ENCODE results near the gene MOB1B. TPM values are rescaled to one million over a fixed set of nuclear protein-coding genes. Genes with fewer than 3 reads are reported as not detected.
"Not testable (repeated sequence)": the region's sequence is repeated elsewhere in the genome, so short reads cannot be mapped to it uniquely, and the experiment has no call there.

The MOB1B gene
- 26.1 TPM for total RNA-seq

DNA sequence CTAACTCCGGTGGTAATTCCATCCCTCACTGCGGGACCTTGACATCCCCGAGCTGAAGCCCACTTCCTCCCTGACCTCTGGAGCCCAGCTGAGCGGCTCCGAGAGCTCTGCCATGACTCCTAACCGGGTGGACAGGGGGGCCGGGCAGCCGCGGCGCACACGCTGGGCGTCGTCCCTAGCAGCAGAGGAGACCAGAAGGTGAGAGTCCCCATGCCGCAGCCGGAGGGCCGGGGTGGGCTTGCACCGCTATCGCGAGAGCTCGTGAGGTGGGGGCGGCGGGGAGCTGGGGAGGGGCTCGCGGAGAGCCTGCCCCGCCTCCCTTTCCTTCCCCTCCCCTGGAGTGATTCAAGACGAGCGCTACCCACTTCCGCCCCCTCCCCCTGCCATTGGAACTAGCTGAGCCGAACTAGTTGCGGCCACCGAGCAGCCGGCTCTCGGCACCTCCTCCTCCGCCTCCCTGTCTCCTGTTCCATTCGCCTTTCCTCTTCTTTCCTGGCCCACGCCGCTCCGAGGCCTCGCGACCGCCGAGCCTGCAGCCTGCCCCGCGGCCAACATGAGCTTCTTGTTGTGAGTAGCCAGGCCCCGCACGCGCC, at the start of gene MOB1B:
Gene MOB1B, plus strand, starts transcription at position 386 of the 593 bp plus-strand sequence. Its CDS starts 168 bp downstream, at position 554.
- DNase-seq (ENCODE audit: low spot score in 2 of 2) (peak; percentile 81 to 89), FAIRE-seq (no peak)

DNA sequence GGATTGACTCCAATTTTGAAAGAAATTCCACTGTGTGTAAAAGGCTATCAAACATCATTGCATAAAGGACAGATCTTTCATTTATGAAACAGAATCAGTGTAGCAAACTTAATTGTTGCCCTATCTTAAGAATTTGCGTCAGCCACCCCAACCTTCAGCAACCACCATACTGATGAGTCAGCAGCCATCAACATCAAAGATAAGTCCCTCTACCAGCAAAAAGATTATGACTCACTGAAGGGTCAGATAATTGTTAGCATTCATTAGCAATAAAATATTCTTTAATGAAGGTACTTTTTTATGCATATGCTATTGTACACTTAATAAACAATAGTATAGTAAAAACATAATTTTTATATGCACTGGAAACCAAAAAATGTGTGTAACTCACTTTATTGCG, 46.7 kb upstream of the MOB1B start:
- no peak for DNase-seq (ENCODE audit: low spot score in 2 of 2)
- no peak for FAIRE-seq

DNA sequence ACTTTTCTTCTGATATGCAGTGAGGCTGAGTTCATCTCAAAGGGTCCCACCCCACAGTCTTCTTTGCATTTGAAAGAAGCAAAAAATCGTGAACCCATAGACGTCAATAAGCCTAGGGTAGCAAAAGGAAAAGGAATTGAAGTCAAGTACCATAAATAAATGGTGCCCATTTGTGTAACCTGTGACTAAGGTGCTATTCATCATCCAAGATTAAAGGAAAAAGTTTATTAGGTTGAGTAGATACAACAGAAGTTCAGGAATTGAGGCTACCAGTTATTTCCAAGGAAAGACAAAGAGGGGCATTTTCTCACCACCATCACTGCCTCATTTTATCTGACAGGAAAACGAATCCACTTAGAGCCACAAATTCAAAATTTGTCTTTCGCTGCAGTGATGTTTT, 43.7 kb upstream of the MOB1B start:
- DNase-seq (ENCODE audit: low spot score in 2 of 2) (no peak), FAIRE-seq (no peak)

DNA sequence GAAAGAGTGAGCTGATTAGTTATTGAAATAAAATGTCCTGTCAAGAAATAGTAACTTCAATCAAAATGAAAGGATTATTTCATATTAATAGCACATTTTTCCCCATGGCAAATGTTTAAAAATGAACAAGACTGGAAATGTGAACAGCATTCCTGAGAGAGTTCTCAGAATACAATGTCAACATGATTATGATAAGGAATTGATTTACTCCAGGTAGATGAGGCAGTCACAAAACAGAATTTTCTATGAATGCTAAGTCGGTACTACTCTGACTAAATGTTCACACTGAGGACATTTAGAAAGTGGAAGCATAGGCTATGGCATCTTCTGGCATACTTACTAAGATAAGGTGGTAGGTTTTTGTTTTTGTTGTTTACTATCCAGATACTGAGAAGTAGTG, 43.1 kb upstream of the MOB1B start:
- FAIRE-seq (no peak), DNase-seq (ENCODE audit: low spot score in 2 of 2) (no peak)

DNA sequence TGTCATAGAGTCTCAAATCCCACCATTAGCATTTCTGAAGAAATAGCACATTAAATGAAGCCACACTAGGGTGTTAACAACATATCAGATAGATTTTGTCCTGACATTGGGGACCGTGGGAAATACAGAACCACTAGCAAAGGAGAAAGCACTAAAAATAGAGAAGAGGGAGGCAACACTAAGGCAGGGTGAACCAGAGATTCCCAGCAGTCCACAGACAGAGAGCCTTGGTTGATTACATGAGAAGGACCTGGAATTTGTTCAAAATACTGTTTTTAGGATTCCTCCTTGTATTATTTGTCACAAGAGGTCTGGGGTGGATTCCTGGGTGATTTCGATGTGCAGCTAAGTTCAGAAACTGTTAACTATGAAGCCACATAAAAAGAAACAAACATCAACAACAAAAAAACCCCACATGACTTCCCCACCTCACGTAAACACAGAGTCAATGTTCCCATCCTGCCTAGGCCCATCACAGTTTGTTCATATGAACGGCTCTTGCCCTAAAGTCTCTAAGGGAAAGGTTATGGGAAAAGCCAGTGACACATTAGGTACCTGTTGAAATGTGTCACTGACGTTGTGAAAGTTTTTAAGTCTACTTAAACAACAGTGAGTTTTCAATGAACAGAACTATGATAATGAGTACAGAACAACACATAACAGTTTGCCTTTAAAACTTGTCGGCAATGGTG, 38.9 kb upstream of the MOB1B start:
- FAIRE-seq (no peak), DNase-seq (ENCODE audit: low spot score in 2 of 2) (no peak)

DNA sequence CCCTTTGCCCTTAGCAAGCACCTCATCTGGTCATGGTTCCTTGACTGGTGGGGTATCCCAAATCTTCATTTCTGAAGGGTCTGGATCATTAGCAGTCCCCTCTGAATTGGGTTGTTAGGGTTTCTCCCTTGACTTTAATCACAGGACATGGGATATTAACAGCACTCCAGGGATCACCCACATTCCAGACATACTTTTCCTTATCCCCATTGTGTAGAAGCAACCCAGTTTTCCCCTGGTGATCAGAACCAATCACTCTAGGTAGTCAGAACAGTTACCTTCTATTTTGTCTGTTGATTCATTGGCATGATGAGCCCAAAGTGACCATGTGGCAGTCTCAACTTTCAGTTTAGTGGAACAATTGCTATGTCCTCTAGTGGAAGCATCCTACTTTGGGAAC, 33.4 kb upstream of the MOB1B start:
- no peak for FAIRE-seq

DNA sequence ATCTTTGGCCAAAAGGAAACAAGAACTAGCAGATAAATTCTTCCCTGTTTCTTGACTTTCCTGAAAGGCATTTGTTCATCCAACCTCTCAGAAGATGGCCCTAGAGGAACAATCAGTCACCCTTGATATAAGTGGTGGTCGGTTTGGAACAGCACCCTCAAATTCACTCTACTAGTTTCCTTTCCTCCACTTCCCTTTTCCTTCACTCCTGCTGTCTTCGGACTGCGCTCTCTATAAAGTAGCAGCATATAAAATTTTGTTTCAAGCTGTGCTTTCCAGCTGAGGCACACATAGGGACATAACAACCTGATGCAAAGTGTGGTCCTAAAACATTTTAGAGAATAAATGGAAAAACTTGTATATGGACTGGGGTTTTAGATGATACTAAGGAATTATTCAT, 29.0 kb upstream of the MOB1B start:
- DNase-seq (ENCODE audit: low spot score in 2 of 2) (no peak), FAIRE-seq (no peak)

More for the DNA sequence above, 33.4 kb upstream of the MOB1B start:
- no peak for DNase-seq (ENCODE audit: low spot score in 2 of 2)

DNA sequence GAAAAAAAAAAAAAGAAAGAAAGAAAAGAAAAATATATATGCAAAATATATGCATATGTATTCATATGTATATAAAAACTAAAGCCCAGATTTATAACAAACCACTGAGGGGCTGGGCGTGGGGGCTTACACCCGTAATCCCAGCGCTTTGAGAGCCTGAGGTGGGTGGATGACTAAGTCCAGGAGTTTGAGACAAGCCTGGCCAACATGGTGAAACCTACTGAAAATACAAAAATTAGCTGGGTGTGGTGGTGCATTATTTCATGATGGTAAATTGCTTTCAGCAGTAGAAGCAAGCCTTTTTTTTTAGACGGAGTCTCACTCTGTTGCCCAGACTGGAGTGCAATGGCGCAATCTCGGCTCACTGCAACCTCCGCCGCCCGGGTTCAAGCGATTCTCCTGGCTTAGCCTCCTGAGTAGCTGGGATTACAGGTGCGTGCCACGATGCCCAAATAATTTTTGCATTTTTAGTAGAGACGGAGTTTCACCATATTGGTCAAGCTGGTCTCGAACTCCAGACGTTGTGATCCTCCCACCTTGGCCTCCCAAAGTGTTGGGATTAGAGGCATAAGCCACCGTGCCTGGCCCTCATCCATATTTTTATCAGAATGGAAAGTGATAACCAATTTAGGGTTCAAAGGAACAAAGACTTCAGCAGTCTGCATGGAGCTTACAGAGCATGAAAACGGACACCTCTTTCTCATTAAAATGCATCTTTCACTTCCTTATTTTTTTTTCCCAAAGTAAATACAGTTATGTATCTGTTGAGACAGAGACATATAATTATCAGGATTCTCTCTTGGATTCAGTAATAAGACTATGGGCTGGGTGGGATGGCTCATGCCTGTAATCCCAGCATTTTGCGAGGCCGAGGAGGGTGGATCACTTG, 27.7 kb upstream of the MOB1B start:
- FAIRE-seq (no peak), DNase-seq (ENCODE audit: low spot score in 2 of 2) (no peak)

DNA sequence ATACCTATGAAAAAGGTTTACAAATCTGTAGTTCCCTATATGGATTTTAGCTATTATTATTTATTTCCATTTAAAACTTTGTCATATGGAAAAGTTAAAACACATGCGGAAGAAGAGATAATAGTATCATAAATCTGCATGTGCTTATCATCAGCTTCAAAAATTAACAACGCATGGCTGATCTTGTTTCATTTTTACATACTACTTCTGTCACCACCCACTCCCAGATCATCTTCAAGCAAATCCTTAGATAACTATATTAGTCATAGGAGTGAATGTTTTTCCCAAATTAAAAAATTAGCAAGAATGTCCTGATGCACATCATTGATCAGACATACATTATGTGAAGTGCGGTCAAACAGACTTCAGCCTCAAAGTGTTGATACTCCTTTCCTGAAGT, 24.6 kb upstream of the MOB1B start:
- no peak for DNase-seq (ENCODE audit: low spot score in 2 of 2)
- FAIRE-seq = no peak

DNA sequence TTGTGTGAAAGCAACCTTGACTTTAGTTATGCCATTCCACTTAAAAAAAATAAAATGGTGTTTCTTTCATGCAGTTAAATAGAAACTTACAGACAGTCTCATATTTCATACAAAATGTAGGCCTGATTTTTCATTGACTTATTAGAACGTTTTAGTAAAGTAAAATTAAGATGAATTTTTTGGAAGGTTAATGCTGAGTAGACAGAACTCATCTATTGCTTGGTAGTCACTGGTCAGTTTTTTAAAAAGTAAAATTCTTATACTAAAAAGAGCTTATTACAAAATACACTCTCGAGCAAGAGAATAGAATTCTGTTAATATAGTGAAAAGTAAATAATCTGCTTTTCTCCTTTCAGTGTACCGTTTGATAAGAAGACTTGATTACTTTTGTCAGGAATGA, 21.4 kb upstream of the MOB1B start:
- DNase-seq (ENCODE audit: low spot score in 2 of 2) (no peak), FAIRE-seq (no peak)

DNA sequence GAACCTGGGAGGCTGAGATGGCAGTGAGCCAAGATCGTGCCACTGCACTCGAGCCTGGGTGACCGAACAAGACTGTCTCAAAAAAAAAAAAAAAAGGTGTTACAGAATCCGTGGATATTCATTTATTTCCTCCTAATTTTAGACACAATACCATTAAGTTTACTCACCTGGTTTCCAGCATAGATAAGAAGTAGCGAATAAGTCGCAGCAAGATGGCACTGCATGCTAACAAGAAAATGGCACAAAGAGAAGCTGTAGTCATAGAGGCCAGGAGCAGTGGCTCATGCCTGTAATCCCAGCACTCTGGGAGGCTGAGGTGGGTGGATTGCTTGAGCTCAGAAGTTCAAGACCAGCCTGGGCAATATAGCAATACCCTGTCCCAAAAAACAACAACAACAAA, 17.0 kb upstream of the MOB1B start:
- DNase-seq (ENCODE audit: low spot score in 2 of 2) (no peak), FAIRE-seq (no peak)

DNA sequence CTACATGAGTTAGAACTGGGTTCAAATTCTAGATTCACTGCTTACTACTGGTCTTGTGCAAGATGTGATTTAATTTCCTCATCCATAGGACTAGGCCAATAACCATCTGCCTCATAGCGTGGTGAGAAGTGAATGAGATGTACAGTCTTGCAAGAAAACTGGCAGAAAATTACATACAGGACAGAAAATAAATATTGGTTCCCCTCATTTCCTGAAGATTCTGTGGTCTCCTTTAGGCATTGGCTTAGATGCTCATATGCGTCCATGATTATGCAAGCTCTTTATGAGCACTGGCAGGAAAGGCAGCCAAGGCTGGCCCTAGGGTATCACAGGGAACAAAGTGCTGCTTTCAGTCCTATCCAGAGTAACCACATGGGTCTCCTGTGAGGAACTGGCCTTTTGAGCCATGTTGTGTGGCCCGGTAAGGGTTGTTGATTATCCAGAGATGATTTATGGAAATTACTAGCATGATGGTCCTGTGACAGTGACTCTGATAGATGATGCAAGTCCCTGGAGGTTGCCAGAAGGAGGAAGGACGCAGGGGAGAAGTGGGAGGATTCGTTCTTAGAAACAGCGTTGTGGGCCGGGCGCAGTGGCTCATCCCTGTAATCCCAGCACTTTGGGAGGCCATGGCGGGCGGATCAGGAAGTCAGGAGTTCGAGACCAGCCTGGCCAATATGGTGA, 9.9 kb upstream of the MOB1B start:
- DNase-seq (ENCODE audit: low spot score in 2 of 2) = no peak
- FAIRE-seq = no peak

DNA sequence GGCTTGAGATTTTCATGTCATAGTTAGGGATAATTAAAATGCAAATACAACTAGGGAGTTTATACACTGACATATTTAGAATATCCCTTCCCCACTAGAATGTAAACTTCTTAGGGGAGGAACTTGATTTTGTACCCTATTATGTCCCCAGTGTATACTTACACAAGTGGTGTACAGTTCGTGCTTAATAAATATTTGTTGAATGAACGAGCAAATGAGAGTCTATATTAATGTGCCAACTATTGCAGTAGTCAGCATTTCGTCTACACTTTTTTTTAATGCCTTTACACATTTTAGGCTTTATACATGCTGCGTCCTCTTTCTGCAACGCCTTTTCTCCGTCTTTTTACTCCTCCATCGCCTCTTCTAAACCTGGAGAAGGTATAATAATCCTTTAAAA, 8.4 kb upstream of the MOB1B start:
- FAIRE-seq (no peak), DNase-seq (ENCODE audit: low spot score in 2 of 2) (no peak)

DNA sequence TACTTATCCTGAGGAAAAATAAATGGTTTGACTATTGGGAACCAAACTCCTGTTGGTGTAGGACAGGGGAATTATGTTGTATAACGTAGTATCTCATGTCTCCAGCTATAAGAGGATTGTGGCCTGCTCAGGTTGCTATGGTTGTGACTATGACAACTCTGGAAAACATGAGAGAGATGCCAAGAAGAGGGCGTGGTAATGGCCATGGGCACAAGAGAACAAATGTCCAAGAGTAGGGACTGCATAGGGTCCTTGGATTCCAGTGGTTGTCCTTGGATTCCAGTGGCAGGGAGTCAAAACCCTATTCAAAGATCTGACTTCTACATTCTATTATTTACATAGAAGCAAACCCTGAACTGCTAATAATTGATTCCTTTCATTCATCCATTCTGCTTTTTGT, 6.8 kb upstream of the MOB1B start:
- no peak for FAIRE-seq
- peak in 1 of 2 donors; percentile 14 for DNase-seq (ENCODE audit: low spot score in 2 of 2)

DNA sequence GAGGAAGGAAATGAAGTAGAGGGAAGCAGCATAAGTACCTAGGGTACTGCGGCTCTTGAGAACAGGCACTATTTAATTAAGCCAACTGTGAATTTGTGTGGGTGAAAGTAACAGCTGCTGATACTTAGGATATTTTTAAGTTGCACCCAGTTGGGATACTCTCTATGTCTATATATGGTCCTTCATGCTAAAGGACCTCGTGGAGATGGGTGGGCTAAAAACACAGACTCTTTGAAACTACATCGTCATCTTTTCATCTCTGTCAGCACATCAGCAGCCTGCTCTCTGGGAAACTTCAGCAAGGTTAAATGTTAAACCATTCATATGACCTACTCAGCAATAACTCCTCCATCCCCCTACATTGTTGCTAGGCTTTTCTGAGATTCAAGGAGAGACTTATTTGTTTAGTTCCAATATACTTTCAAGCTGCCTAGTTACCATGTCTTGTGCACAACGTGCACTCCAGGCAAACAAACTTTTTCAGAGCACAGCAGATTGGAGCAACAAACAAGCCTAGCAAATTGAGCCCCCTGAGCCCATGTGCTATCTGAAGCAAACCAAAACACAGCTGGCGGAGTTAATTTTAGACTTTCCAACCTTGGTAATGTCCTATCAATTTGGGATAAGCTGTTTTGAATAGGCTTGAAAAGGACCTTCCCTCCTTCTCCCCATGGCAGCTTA, 6.2 kb upstream of the MOB1B start:
- DNase-seq (ENCODE audit: low spot score in 2 of 2) (peak in 1 of 2 donors; percentile 14), FAIRE-seq (no peak)

DNA sequence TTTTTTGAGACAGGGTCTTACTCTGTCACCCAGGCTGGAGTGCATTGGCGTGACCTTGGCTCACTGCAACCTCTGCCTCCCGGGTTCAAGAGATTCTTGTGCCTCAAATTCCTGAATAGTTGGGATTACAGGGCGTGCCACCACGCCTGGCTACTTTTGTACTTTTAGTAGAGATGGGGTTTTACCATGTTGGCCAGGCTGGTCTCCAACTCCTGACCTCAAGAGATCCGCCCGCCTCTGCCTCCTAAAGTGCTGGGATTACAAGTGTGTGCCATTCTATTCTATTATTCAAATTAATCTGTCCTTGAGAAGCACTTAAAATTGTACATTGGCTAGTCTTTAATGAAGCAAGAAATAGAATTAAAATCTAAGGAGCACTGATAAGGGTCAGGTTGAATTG, 3.6 kb upstream of the MOB1B start:
- not testable (repeated sequence) for DNase-seq (ENCODE audit: low spot score in 2 of 2); FAIRE-seq

DNA sequence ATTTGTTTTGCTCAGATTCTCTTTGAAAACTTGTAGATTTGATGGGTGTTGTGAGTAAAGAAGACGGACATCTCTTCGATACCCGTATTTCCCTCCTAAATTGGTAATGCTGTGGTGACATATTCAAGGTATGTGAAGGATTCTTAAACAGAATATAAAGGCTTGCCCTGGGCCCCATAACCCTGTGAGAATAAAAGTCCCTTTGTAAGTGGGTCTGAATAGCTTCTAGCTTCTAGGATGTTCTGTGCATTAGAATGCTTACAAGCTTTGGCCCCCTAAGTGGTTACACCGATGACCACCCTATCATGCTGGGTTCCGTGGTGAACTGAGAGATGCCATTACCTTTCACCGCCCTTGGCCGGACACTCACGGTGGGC, 574 bp upstream of the MOB1B start:
- FAIRE-seq (no peak), DNase-seq (ENCODE audit: low spot score in 2 of 2) (no peak)

DNA sequence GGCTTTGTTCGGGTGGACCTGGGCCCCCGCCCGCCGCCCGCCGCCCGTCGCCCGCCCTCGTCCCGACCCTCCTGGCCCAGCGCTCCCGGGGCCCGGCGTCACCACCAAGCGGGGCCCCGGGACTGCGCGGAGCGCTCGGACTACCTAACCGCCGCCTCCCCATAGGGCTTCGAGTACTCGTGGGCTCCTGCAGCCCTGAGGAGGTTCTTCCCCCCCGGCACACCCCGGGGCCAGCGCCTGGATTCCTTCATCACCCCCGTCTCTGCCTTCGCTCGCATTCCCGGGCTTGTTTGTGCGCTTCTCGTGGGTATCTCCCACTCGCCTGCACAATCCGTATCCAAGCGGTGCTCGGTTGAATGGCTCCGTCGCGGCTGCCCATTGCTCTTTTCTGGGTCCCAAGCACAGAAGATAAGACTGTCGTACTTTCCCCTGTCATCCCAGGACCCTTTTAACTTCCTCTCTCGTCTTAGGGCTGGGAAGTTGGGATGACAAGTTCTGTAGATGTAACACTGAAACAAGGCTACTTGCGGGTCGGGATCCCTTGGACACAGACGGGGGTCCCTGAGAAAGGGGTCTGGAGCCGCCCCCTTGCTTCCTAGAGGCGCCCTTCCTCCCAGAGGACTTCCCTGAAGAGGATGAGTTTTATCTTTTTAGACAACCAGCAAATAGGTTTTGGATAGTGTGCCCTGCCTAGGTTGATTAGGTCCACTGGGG, 565 bp downstream of the MOB1B start:
- DNase-seq (ENCODE audit: low spot score in 2 of 2) = peak; percentile 30 to 40

DNA sequence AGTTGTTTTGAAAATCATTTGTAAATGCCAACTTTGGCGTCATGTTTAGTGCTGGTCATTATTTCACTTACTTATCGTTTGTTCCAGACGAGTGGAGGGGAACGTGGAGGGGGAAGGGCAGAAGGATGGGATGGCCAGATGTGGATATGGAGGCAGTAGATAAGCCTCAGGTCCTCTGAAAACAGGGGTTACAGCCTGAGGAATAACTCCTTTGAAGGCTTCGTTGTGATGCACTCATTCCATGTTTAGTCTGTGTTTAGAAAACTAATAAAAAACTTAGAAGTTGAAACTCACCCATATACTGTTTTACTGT, 1.1 kb downstream of the MOB1B start:
- peak in 1 of 2 donors; percentile 20 for DNase-seq (ENCODE audit: low spot score in 2 of 2)
- FAIRE-seq = no peak

More for the DNA sequence above, 565 bp downstream of the MOB1B start:
- FAIRE-seq = no peak
